Measurements from ENCODE around the gene P2RY12.

The P2RY12 gene

GRCh38 chr3:151345859-151346258 lies 38.7 kb downstream of the P2RY12 start:
- DNase-seq (ENCODE audit: low read depth): no peak

DNA sequence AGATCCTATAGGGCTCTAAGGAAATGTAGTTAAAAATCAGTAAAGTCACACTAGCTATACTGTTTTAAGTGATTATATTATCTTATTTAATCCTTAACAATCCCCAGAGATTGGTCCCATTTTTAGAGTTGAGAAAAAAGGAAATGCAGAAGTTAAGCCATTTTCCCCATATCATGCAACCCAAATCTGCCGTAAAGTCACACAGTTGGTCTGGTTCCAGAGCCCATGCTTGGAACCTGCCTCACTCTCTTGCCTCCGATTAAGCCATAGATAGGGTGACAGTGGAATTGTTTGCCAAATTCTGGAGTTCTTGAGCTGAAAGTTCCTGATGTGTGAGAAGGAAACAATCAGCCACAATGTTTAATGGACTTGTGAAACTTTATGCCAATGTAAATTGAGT lies 52.9 kb downstream of the P2RY12 start:
- DNase-seq (ENCODE audit: low read depth): no peak

- DNase-seq (ENCODE audit: low read depth): no peak
These were observed 53.7 kb downstream of the P2RY12 start for GRCh38 chr3:151330899-151331298.

DNA sequence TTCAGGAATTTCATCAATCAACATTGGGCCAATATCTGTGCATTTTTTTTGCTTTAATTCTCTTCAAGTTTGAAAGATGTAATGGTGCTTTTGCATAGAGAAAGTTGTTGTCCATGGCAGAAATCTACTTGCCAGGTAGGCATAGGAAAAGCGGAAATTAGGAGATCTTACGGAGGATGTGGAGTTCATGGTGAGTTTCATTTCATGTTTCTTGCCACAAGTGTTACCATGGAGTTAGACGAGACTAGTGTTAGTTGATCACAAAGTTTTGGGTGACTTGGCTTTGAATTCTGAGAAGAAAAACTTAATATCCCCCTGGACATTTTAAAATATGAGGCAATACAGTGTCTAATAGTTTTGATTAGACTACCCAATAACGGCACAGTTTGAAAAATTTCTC lies 54.2 kb downstream of the P2RY12 start:
- DNase-seq (ENCODE audit: low read depth): no peak

- no peak for DNase-seq (ENCODE audit: low read depth)
These were observed 55.2 kb downstream of the P2RY12 start, which contains the start of gene P2RY13 for GRCh38 chr3:151329363-151329762. Gene P2RY13, minus strand, starts transcription at chr3:151329549. Its CDS starts 21 bp downstream, at chr3:151329528.

GRCh38 chr3:151328298-151328995 lies 56.1 kb downstream of the P2RY12 start:
- DNase-seq (ENCODE audit: low read depth): no peak

DNA sequence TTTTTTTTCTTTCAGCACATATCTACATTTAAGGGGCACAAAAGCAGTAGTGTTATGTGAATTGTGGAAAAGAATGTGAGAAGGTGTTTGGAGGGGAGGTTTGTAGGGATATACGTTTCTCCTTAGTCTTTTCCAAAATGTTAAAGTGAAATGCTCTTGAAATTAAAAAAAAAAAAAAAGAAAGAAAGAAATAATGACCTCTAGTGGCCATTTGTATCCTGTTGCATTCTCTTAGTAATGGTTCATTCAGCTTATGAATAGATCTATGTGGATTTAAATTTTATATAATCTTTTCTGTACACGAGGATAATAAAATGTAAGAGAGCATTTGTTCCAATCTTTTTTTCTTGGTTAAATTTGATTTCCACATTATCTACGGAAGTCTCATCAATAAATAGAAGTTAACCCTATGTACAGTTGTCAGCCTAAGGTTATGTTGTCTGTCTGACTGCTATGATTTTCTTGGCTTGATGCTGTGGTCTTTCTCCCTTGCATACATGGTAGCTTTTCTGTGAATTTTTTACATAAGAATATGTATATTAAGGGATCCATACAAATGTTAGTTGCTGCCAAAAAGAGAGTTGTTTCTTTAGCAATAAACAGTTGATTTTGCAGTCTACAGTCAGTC lies 56.9 kb downstream of the P2RY12 start:
- DNase-seq (ENCODE audit: low read depth): no peak

- DNase-seq (ENCODE audit: low read depth): no peak
These were observed 62.0 kb downstream of the P2RY12 start for GRCh38 chr3:151322511-151322910.

DNA sequence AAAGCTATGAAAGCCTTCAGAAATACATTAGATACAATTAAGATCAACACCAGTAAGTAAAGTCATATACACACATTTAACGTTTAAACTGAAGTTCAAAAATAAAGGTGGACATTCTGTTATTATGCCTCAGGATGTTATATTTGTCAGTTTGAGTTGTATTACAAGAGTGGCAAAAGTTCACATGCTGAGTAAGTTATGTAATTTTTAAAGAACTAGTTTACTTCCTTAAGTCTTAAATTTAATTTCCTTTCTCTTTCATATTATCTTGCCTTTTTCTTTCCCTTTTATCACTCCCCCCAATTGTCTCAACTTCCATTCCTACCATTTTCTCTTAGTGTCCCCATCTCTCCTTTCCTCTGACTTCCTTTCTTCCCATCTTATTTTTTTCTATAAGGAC lies 63.0 kb downstream of the P2RY12 start:
- DNase-seq (ENCODE audit: low read depth): no peak

- DNase-seq (ENCODE audit: low read depth): no peak
These were observed 64.4 kb downstream of the P2RY12 start for GRCh38 chr3:151320131-151320530.

GRCh38 chr3:151319628-151320027 lies 64.9 kb downstream of the P2RY12 start:
- no peak for DNase-seq (ENCODE audit: low read depth)

- DNase-seq (ENCODE audit: low read depth): no peak
These were observed 65.6 kb downstream of the P2RY12 start for GRCh38 chr3:151318991-151319390.

- DNase-seq (ENCODE audit: low read depth): no peak
These were observed 66.2 kb downstream of the P2RY12 start for GRCh38 chr3:151318313-151318712.

DNA sequence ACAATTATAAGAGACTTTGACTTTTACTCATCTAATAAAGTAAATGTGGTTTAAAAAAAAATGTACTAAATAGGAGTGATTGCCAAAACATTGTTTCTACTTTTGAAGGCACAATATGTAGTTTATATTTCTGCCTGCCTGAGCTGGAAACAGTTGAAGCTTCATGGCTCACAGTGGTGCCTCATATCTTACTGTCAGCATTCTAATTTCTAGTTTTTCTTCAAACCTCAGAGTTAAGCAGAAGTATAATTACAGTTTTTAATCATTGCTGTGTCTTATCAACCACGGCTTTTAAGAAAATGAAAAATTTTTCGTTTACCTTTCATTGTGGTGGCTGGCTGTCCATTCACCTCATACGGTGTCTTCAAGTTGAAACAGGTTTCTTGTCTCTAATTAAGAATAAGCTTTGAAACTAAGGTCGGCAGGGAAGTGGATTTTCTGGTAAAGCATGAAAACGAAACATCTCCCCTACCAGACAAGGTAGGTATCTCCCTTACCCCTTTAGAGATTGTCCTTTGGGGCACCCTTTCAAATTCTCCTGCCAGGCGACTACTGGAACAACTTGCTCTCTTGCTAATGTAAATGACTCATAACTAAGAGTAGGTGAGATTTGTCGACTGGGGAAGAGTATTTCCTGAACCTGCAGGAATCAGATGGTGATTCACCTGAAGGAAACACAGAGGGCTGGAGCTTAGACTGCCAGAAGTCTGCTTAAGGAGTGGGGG lies 68.1 kb downstream of the P2RY12 start, which contains the start of gene GPR87:
Gene GPR87, minus strand, starts transcription at position 554 of the 725 bp plus-strand sequence. CDS start 16,720 bp downstream, outside the sequence.
- no peak for DNase-seq (ENCODE audit: low read depth)

DNA sequence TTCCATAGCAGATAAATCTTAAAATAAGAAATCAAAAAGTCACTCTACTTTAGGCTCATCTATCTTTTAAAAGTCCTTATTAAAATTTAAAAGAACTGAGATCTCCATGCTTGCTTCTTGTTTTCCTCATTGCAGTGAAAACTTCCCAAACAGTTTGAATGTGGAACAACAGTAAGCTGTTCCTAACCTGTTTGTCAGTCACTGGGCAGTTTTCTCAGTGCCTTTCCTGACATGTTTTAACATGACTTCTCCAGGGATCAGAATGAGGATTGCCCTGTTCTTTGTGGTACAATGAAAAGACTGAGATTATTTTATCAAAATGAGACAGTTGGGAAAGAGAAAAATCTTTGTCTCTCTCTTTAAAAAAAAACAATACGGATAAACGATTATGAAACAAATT lies 68.7 kb downstream of the P2RY12 start:
- no peak for DNase-seq (ENCODE audit: low read depth)

- no peak for DNase-seq (ENCODE audit: low read depth)
These were observed 69.4 kb downstream of the P2RY12 start for GRCh38 chr3:151315136-151315535.

- DNase-seq (ENCODE audit: low read depth): no peak
These were observed 70.0 kb downstream of the P2RY12 start for GRCh38 chr3:151314593-151314992.

GRCh38 chr3:151314137-151314536 lies 70.4 kb downstream of the P2RY12 start:
- DNase-seq (ENCODE audit: low read depth): no peak

- DNase-seq (ENCODE audit: low read depth): no peak
These were observed 71.6 kb downstream of the P2RY12 start for GRCh38 chr3:151312972-151313371.

DNA sequence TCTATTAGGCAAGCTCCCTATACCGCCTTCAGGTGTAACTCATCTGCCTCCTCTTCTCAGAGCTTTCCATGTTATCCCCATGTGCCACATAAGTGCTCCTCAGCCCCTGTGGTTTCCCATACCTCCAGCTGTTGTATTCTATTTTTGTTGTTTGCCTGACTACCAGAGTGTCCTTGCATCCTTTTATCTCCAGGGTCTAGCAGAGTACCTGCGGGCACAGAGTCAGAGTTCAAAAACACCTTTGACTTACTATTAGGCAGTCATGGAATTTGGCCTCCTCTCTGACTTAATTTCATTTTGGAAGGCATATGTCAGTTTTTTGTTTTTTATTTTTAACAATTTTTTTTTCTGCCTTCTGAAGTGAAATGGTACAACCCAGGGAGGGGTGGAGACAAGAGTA lies 75.0 kb downstream of the P2RY12 start:
- DNase-seq (ENCODE audit: low read depth): no peak

DNA sequence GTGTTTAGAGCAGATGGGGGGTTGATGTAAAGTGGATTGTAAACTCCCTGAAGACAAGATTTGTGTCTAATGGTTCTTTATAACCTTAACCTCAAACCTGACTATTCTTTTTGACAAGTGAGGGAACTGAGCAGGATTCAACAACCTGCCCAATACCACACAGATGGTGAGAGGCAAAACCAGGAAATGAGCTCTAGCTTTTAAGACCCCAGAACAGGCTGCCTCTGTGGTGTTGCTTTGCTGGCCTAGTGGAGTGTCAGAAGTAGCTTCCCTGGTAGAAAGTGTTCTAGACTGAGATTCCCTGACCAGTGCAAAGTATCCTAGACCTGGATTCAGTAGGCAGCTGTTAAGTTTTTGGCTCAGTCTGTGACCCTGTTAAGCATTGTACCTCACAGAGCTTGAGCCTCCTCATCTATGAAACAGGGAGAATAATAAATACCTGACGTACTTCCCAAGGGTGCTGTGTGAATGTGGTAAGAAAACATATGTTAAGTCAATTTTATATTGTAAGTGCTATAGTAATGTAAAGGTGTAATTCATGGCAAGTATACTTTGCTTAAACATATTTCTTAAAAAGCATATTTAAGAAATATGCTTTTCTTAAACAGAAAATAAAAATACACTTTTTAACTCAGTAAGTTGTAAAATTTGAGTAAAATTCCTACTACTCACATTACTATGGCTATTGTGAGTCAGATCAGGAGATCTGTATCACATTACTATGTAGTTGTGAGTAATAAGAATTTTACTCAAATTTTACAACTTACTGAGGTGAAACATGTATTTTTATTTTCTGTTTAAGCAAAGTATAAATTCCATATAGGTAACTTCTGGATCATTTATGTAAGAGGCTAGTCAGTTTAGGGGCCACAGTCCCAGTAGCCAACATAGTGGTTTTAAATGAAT lies 76.7 kb downstream of the P2RY12 start:
- no peak for DNase-seq (ENCODE audit: low read depth)

- DNase-seq (ENCODE audit: low read depth): no peak
These were observed 77.4 kb downstream of the P2RY12 start for GRCh38 chr3:151307131-151307530.
